Activated naive CD8-positive, alpha-beta T cell (primary cell): Measurements from ENCODE around the gene ZNF800.
A peak's percentile ranks its signal among the peaks of the same experiment; 100 is the strongest.
"Not testable (repeated sequence)": the region's sequence is repeated elsewhere in the genome, so short reads cannot be mapped to it uniquely, and the experiment has no call there.

Source experiments
- H3K27ac Mint-ChIP-seq: one replicate; pipeline ENCODE4 v1.8.0; 2021; ENCODE audit warnings: mixed read lengths
- H3K27me3 Mint-ChIP-seq: one replicate; pipeline ENCODE4 v1.8.0; 2021; ENCODE audit warnings: mixed read lengths
- H3K36me3 Mint-ChIP-seq: one replicate; pipeline ENCODE4 v1.8.0; 2021; ENCODE audit warnings: mixed read lengths
- H3K4me1 Mint-ChIP-seq: one replicate; pipeline ENCODE4 v1.8.0; 2021; ENCODE audit warnings: low read depth, mixed read lengths
- H3K4me3 Mint-ChIP-seq: one replicate; pipeline ENCODE4 v1.8.0; 2021; ENCODE audit warnings: mild to moderate bottlenecking, mixed read lengths
- H3K9me3 Mint-ChIP-seq: one replicate; pipeline ENCODE4 v1.8.0; 2021; ENCODE audit warnings: low read depth, mixed read lengths

Gene ZNF800

GRCh38 chr7:127404286-127405072, 12.0 kb upstream of the ZNF800 start:
- H3K4me3 Mint-ChIP-seq: peak overlapping the region; percentile 51
- H3K4me1 Mint-ChIP-seq: peaks cover 32% of the 10 kb centered on the region
- H3K27me3 Mint-ChIP-seq: no peaks in the 10 kb centered on the region
- peak overlapping the region; percentile 43 for H3K27ac Mint-ChIP-seq
- no peaks in the 10 kb centered on the region for H3K9me3 Mint-ChIP-seq
- H3K36me3 Mint-ChIP-seq: no peaks in the 10 kb centered on the region

GRCh38 chr7:127396184-127396583, 3.7 kb upstream of the ZNF800 start:
- Mint-ChIP-seq H3K27me3 (no peaks in the 10 kb centered on the region), H3K36me3 (peaks cover 1% of the 10 kb centered on the region), H3K27ac (peak overlapping the region; percentile 67), H3K4me3 (no peak overlapping the region), H3K9me3 (peaks cover 6% of the 10 kb centered on the region), H3K4me1 (peaks cover 31% of the 10 kb centered on the region)

GRCh38 chr7:127395104-127395503, 2.6 kb upstream of the ZNF800 start:
- peak overlapping the region; percentile 47 for H3K27ac Mint-ChIP-seq
- peaks cover 42% of the 10 kb centered on the region for H3K4me1 Mint-ChIP-seq
- H3K4me3 Mint-ChIP-seq: peak overlapping the region; percentile 33
- not testable (repeated sequence) for H3K27me3 Mint-ChIP-seq, H3K36me3 Mint-ChIP-seq, H3K9me3 Mint-ChIP-seq

GRCh38 chr7:127393368-127394058, 1.0 kb upstream of the ZNF800 start:
- H3K27ac Mint-ChIP-seq: peak overlapping the region; percentile 97
- no peaks in the 10 kb centered on the region for H3K27me3 Mint-ChIP-seq
- H3K36me3 Mint-ChIP-seq: peaks cover 17% of the 10 kb centered on the region
- peaks cover 58% of the 10 kb centered on the region for H3K4me1 Mint-ChIP-seq
- H3K9me3 Mint-ChIP-seq: peaks cover 6% of the 10 kb centered on the region
- peak overlapping the region; percentile 91 for H3K4me3 Mint-ChIP-seq

- H3K27me3 Mint-ChIP-seq: no peaks in the 10 kb centered on the region
- peak overlapping the region; percentile 93 for H3K27ac Mint-ChIP-seq
- H3K36me3 Mint-ChIP-seq: peaks cover 19% of the 10 kb centered on the region
- H3K4me3 Mint-ChIP-seq: peak overlapping the region; percentile 92
- H3K4me1 Mint-ChIP-seq: peaks cover 70% of the 10 kb centered on the region
- H3K9me3 Mint-ChIP-seq: peaks cover 6% of the 10 kb centered on the region
Measured at GRCh38 chr7:127392182-127392565, 334 bp downstream of the ZNF800 start.

GRCh38 chr7:127391591-127392181, 822 bp downstream of the ZNF800 start:
- H3K27ac Mint-ChIP-seq: peak overlapping the region; percentile 99
- H3K4me3 Mint-ChIP-seq: peak overlapping the region; percentile 100
- peaks cover 73% of the 10 kb centered on the region for H3K4me1 Mint-ChIP-seq
- peaks cover 19% of the 10 kb centered on the region for H3K36me3 Mint-ChIP-seq
- peaks cover 6% of the 10 kb centered on the region for H3K9me3 Mint-ChIP-seq
- no peaks in the 10 kb centered on the region for H3K27me3 Mint-ChIP-seq

- Mint-ChIP-seq H3K9me3 (peaks cover 6% of the 10 kb centered on the region), H3K27me3 (no peaks in the 10 kb centered on the region), H3K4me3 (peak overlapping the region; percentile 100), H3K36me3 (peaks cover 19% of the 10 kb centered on the region), H3K4me1 (peaks cover 73% of the 10 kb centered on the region), H3K27ac (peak overlapping the region; percentile 99)
Measured at GRCh38 chr7:127390817-127391590, 1.5 kb downstream of the ZNF800 start.

- no peaks in the 10 kb centered on the region for H3K27me3 Mint-ChIP-seq
- H3K36me3 Mint-ChIP-seq: peaks cover 21% of the 10 kb centered on the region
- peaks cover 73% of the 10 kb centered on the region for H3K4me1 Mint-ChIP-seq
- peaks cover 3% of the 10 kb centered on the region for H3K9me3 Mint-ChIP-seq
- peak overlapping the region; percentile 99 for H3K27ac Mint-ChIP-seq
- peak overlapping the region; percentile 100 for H3K4me3 Mint-ChIP-seq
Measured at GRCh38 chr7:127390186-127390816, 2.2 kb downstream of the ZNF800 start.

- Mint-ChIP-seq H3K36me3 (peaks cover 21% of the 10 kb centered on the region), H3K27ac (peak overlapping the region; percentile 24), H3K27me3 (no peaks in the 10 kb centered on the region), H3K4me3 (peak overlapping the region; percentile 100), H3K9me3 (no peaks in the 10 kb centered on the region), H3K4me1 (peaks cover 72% of the 10 kb centered on the region)
Measured at GRCh38 chr7:127389321-127389720, 3.2 kb downstream of the ZNF800 start.

- Mint-ChIP-seq H3K4me3 (peak overlapping the region; percentile 45), H3K27ac (peak overlapping the region; percentile 64), H3K36me3 (peaks cover 23% of the 10 kb centered on the region), H3K27me3 (no peaks in the 10 kb centered on the region), H3K4me1 (peaks cover 70% of the 10 kb centered on the region), H3K9me3 (no peaks in the 10 kb centered on the region)
Measured at GRCh38 chr7:127387974-127388373, 4.5 kb downstream of the ZNF800 start.

GRCh38 chr7:127383123-127383835, 9.2 kb downstream of the ZNF800 start:
- Mint-ChIP-seq H3K36me3 (peaks cover 8% of the 10 kb centered on the region), H3K4me1 (peaks cover 83% of the 10 kb centered on the region), H3K27ac (peak overlapping the region; percentile 2), H3K9me3 (no peaks in the 10 kb centered on the region), H3K4me3 (peak overlapping the region; percentile 54), H3K27me3 (no peaks in the 10 kb centered on the region)

GRCh38 chr7:127382301-127383085, 10.0 kb downstream of the ZNF800 start:
- H3K27me3 Mint-ChIP-seq: no peaks in the 10 kb centered on the region
- H3K4me1 Mint-ChIP-seq: peaks cover 84% of the 10 kb centered on the region
- H3K36me3 Mint-ChIP-seq: peaks cover 8% of the 10 kb centered on the region
- H3K9me3 Mint-ChIP-seq: no peaks in the 10 kb centered on the region
- H3K27ac Mint-ChIP-seq: peak overlapping the region; percentile 24
- H3K4me3 Mint-ChIP-seq: peak overlapping the region; percentile 54

- peak overlapping the region; percentile 73 for H3K27ac Mint-ChIP-seq
- H3K4me3 Mint-ChIP-seq: peak overlapping the region; percentile 27
- no peaks in the 10 kb centered on the region for H3K27me3 Mint-ChIP-seq
- peaks cover 8% of the 10 kb centered on the region for H3K36me3 Mint-ChIP-seq
- H3K9me3 Mint-ChIP-seq: no peaks in the 10 kb centered on the region
- H3K4me1 Mint-ChIP-seq: peaks cover 88% of the 10 kb centered on the region
Measured at GRCh38 chr7:127380479-127380878, 12.0 kb downstream of the ZNF800 start.
